ENCODE results near the gene SLAIN1.

- TF ChIP-seq GRHL1 (CRISPR knock-in tag; conservative IDR thresholded peaks at IDR 0.05), result no peak
- TF ChIP-seq TCF7L2 (IDR thresholded peaks at IDR 0.05; ENCODE audit: low read depth, low read length), result no peak
- TF ChIP-seq MEIS2 (CRISPR knock-in tag; IDR thresholded peaks at IDR 0.05), result no peak
- no peak for TF ChIP-seq TSC22D2 (CRISPR knock-in tag; IDR thresholded peaks at IDR 0.05; ENCODE audit: borderline replicate concordance)
- TF ChIP-seq ZNF253 (CRISPR knock-in tag; IDR thresholded peaks at IDR 0.05; ENCODE audit: borderline replicate concordance), result no peak
- TF ChIP-seq KLF12 (CRISPR knock-in tag; IDR thresholded peaks at IDR 0.05; ENCODE audit: borderline replicate concordance), result no peak
- TF ChIP-seq SIN3A (IDR thresholded peaks at IDR 0.05; ENCODE audit: borderline replicate concordance, low read depth, low read length), result no peak
- TF ChIP-seq ZBTB2 (CRISPR knock-in tag; IDR thresholded peaks at IDR 0.05; ENCODE audit: low read depth), result no peak
Measured at GRCh38 chr13:77811981-77812380, 114.5 kb downstream of the SLAIN1 start.

All from HepG2 (cell line).